Mucosa of stomach (tissue), 1 donor: Measurements from ENCODE around the gene HIGD2B.
A peak's percentile ranks its signal among the peaks of the same experiment; 100 is the strongest.
"Not testable (repeated sequence)": the region's sequence is repeated elsewhere in the genome, so short reads cannot be mapped to it uniquely, and the experiment has no call there.

ENCODE experiments used
- H3K27me3 ChIP-seq: one replicate; pipeline ENCODE4 v1.7.0; 2013; ENCODE audit warnings: mild to moderate bottlenecking, low read length; ENCODE audit not compliant: control insufficient read depth, insufficient read depth
- H3K36me3 ChIP-seq: one replicate; pipeline ENCODE4 v1.7.0; 2013; ENCODE audit warnings: low read length; ENCODE audit not compliant: control insufficient read depth, insufficient read depth
- H3K4me1 ChIP-seq: one replicate; pipeline ENCODE4 v1.7.0; 2013; ENCODE audit warnings: mild to moderate bottlenecking, low read length; ENCODE audit not compliant: control insufficient read depth, insufficient read depth
- H3K4me3 ChIP-seq: one replicate; pipeline ENCODE4 v1.7.0; 2013; ENCODE audit warnings: low read length
- H3K9ac ChIP-seq: one replicate; pipeline ENCODE4 v1.7.0; 2013; ENCODE audit warnings: mild to moderate bottlenecking, low read length, moderate library complexity
- H3K9me3 ChIP-seq: one replicate; pipeline ENCODE4 v1.7.0; 2013; ENCODE audit warnings: mild to moderate bottlenecking, low read length, moderate library complexity; ENCODE audit not compliant: control insufficient read depth
- donor health status: Pancreatic carcinoma.

The HIGD2B gene, protein sequence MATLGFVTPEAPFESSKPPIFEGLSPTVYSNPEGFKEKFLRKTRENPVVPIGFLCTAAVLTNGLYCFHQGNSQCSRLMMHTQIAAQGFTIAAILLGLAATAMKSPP

DNA sequence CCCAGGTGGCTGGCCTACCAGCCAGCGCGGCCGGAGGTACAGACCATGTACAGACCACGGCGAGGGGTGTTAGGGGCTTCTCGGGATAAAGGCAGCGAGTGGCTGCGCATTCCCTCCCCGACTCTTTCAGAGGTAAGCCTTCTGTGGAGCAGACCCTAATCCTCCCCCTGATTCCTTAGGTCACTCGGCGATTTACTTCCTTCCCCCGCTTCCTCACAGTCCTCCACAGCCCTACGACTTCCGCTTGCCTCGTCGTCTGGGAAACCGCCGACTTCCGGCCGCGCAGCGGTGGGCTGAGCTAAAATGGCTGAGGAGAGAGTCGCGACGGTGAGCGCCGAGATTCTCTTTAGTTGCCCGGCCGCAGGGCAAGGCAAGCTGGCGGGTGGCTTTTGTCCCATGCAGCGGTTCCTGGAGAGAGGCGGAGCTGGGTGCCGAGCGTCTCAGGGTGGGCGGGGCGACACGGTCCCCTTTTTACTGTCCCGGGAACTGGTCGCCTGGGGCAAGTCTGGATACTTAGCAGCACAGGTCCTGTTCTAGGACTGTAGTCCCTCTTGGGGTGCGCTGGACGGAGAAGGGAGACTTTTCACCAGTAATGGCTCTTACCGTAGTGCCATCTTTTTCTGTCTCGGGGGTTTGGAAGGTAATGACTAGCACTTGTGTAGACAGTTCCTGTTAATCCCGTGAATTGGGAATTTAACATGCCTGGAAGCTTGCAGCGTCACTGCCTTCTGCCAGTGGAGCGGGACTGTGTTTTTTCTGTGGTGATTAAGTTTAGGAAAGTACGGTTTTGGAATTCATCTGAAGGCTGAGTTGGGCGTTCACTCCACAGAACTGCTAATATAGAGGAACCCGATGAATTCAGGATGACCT is at the start of gene HIGD2B, which contains the start of gene BBS4:
HIGD2B (minus strand) TSS at position 258 of the 870 bp plus-strand sequence. CDS start 9,808 bp downstream, outside the sequence.
BBS4 (plus strand) TSS at position 283 of the 870 bp plus-strand sequence; CDS start at position 304, 21 bp downstream.
- Histone ChIP-seq H3K9me3 (no peaks in the 10 kb centered on the region), H3K4me1 (peaks cover 4% of the 10 kb centered on the region), H3K4me3 (peak within 1 kb of the TSS; percentile 94), H3K27me3 (no peaks in the 10 kb centered on the region), H3K9ac (peak within 1 kb of the TSS; percentile 92), H3K36me3 (no peaks in the 10 kb centered on the region)

DNA sequence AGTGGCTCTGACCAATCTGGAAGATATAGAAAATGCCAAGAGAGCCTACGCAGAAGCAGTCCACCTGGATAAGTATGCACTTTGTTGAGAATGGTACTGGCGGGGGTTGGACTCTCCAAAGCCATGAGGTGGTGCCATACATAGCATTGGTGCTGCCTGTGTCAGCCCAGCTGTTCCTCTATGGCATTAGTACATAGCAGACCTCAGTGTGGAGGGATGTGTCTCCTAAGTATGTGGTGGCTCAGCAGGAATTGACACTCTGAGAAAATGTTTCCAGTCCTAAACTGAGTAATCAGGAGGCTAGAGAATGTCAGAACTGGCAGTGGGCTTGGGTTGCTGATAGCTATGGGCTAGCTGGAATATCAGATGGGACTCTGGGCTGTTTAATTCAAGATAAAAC is 49.1 kb upstream of the HIGD2B start:
- Histone ChIP-seq H3K36me3 (peaks cover 6% of the 10 kb centered on the region), H3K4me3 (no peak overlapping the region), H3K4me1 (peaks cover 12% of the 10 kb centered on the region), H3K27me3 (no peaks in the 10 kb centered on the region), H3K9ac (no peak overlapping the region), H3K9me3 (no peaks in the 10 kb centered on the region)

DNA sequence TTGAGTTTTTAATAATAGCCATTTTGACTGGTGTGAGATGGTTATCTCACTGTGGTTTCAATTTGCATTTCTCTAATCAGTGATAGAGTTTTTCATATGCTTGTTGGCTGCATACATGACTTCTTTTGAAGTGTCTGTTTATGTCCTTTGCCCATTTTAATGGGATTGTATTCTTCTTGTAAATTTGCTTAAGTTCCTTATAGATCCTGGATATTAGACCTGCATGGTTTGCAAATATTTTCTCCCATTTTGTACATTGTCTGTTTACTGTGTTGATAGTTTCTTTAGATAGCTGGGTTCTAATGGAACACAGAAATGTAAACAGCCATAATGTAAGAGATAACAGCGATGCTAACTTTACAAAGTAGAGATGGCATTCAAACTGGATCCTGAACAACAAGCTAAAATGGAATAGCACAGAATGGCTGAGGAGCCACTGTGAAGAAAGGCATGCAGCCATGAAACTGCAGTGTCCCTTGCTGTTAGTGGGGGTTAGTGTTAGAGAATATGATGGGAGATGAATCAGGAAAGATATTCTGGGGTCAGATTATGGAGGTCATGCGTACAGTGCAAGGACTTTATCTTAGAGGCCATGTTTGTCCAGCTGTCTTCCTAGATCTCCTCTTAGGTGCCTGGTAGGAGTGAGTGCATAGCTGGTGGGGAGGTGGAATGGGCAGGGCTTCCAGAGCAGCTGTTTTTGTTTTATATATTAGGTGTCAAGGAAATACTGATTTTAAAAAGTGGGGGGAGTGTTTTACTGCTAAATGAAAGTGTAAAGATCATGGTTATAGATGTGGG is 48.2 kb upstream of the HIGD2B start:
- peaks cover 12% of the 10 kb centered on the region for H3K4me1 ChIP-seq
- peaks cover 6% of the 10 kb centered on the region for H3K36me3 ChIP-seq
- H3K27me3 ChIP-seq = no peaks in the 10 kb centered on the region
- no peaks in the 10 kb centered on the region for H3K9me3 ChIP-seq
- H3K9ac ChIP-seq = no peak overlapping the region
- no peak overlapping the region for H3K4me3 ChIP-seq

DNA sequence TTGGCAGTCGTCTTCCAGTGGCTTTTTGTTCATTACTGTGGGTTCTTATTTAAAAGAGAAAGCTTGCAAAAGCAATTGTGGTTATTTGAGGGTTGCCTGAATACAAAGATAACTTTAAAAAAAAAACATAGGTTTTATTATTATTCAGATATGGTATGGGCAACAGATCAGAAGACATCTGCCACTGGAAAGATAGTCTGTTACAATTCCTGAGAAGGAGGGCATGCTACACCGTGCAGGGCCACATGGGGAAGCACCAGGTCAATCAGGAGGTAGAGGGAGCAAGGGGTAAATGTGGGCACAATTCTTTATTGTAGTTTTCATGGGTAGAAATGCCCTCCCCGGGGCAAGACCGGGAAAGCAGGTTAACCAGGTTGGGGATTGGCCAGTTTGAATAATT is 46.5 kb upstream of the HIGD2B start:
- Histone ChIP-seq H3K36me3 (peaks cover 6% of the 10 kb centered on the region), H3K27me3 (no peaks in the 10 kb centered on the region), H3K4me3 (no peak overlapping the region), H3K9me3 (no peaks in the 10 kb centered on the region), H3K9ac (no peak overlapping the region), H3K4me1 (peaks cover 11% of the 10 kb centered on the region)

DNA sequence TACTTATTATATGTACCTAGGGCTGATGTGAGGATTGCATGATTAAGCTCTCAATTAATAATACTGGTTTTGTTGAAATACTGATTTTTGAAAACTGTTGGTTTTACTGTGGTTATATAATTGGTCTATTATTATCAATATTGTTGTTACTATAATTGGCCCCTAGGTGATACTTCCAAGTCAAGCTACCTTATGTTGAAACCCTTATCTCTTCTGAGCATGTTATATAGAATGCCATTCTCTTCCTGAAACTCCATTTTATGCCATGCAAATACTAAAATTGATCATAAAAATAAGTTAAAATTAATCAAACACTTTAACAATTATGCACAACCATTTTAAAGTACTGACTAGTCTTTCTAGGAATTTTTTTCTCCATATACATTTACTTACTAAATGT is 46.1 kb upstream of the HIGD2B start:
- Histone ChIP-seq H3K9me3 (no peaks in the 10 kb centered on the region), H3K27me3 (no peaks in the 10 kb centered on the region), H3K4me3 (no peak overlapping the region), H3K36me3 (peaks cover 6% of the 10 kb centered on the region), H3K9ac (no peak overlapping the region), H3K4me1 (peaks cover 7% of the 10 kb centered on the region)

DNA sequence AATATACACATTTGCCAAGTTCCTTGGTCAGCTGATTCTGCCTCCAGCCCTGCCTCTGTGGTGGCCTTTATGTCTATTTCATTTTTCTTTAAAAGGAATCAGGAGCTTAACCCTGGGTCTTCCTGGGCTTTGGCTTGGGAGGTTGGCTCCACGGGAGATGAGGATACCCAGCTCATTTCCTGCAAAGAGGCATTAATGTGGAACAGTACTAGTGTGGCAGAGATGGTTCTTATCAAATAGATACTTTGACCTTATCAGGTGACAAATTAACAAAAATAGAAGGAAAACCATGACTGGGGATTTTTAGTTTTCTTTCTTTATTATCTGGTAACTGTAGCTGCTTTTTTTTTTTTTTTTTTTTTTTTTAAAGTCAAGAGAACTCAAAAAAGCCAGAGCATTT is 42.8 kb upstream of the HIGD2B start:
- Histone ChIP-seq H3K36me3 (no peaks in the 10 kb centered on the region), H3K4me3 (no peak overlapping the region), H3K9me3 (no peaks in the 10 kb centered on the region), H3K27me3 (no peaks in the 10 kb centered on the region), H3K9ac (no peak overlapping the region), H3K4me1 (no peaks in the 10 kb centered on the region)

DNA sequence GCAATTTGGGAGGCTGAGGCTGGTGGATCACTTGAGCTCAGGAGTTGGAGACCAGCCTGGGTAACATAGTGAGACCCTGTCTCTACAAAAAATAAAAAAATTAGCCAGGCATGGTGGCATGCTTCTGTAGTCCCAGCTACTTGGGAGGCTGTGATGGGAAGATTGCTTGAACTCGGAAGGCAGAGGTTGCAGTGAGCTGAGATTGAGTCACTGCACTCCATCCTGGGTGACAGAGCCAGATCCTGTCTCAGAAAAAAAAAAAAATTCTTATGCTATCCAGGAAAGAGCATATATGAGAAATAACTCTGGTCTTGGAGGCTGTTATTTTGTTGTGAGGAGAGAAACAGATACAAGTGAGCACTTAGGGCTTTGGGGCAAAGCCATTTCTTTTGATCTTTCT is 42.3 kb upstream of the HIGD2B start:
- H3K4me1 ChIP-seq, H3K27me3 ChIP-seq, H3K4me3 ChIP-seq, H3K9me3 ChIP-seq, H3K36me3 ChIP-seq, H3K9ac ChIP-seq: not testable (repeated sequence)

DNA sequence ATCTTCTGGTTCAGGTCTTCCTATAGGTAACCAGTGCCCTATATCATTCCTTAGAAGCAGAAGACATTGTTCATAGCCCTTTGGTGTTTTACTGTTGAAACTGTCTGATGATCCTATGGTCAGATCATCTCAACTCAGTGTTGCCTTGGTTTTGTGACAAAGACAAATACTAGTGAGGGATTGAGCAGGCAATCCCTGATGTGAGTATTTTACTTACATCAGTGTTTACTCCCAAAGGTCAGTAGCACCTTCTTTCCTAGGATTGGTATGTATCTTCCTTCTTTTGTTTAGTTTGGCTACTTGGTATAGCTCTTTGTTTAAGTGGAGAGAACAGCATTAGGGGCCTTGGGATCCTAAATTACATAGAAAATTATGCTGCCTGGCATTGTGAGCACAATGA is 41.2 kb upstream of the HIGD2B start:
- Histone ChIP-seq H3K4me3 (no peak overlapping the region), H3K36me3 (no peaks in the 10 kb centered on the region), H3K4me1 (no peaks in the 10 kb centered on the region), H3K9ac (no peak overlapping the region), H3K27me3 (no peaks in the 10 kb centered on the region), H3K9me3 (no peaks in the 10 kb centered on the region)

DNA sequence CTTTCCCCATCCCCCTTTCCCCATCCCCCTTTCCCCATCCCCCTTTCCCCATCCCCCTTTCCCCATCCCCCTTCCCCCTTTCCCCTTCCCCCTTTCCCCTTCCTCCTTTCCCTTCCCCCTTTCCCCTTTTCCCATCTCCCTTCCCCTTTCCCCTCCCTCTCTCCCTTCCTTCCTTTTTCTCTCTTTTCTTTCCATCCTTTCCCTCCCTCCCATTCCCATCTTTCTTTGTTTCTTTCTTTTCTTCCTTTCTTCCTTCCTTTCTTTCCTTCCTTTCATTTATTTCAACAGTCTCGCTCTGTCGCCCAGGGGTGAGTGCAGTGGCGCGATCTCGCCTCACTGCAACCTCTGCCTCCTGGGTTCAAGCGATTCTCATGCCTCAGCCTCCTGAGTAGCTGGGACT is 39.9 kb upstream of the HIGD2B start:
- H3K36me3 ChIP-seq = not testable (repeated sequence)

DNA sequence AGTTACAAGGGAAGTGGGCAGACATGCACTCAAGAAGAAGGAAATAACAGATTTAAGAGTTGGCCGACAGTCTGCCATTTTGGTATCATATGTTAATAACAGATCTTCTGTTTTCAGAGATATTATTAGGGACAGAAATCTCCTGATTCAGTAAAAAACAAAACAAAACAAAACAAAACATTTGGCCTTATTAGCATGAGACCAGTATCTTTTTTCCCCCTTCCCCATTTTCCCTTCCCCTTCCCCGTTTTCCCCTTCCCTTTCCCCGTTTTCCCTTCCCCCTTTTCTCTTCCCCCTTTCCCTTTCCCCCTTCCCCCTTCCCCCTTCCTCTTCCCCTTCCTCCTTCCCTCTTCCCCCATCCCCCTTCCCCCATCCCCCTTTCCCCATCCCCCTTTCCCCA is 39.5 kb upstream of the HIGD2B start:
- no peak overlapping the region for H3K4me3 ChIP-seq
- no peaks in the 10 kb centered on the region for H3K27me3 ChIP-seq
- no peaks in the 10 kb centered on the region for H3K36me3 ChIP-seq
- no peaks in the 10 kb centered on the region for H3K4me1 ChIP-seq
- H3K9ac ChIP-seq = no peak overlapping the region
- H3K9me3 ChIP-seq = no peaks in the 10 kb centered on the region

More for the DNA sequence above, 39.9 kb upstream of the HIGD2B start:
- not testable (repeated sequence) for H3K4me1 ChIP-seq, H3K9ac ChIP-seq, H3K27me3 ChIP-seq, H3K9me3 ChIP-seq, H3K4me3 ChIP-seq

DNA sequence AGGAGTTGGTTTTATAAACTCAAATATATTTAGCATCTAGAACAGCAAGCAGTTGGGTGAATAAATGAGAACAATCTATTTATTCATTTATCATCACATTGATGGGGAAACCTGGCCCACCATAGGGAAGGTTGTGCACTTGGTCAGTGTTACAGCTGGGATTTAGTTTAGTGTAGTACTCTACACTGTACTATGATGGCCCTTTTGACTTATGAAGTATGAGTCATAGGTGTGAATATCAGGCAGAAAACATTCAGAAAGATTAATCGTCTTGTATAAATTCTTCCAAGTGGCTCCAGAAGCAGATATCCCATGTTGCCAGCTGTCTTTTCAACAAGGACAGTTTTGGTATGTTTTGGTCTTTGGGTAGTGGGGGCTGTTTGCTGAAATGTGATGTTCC is 38.0 kb upstream of the HIGD2B start:
- Histone ChIP-seq H3K27me3 (no peaks in the 10 kb centered on the region), H3K4me3 (no peak overlapping the region), H3K9ac (no peak overlapping the region), H3K4me1 (no peaks in the 10 kb centered on the region), H3K36me3 (no peaks in the 10 kb centered on the region), H3K9me3 (no peaks in the 10 kb centered on the region)

DNA sequence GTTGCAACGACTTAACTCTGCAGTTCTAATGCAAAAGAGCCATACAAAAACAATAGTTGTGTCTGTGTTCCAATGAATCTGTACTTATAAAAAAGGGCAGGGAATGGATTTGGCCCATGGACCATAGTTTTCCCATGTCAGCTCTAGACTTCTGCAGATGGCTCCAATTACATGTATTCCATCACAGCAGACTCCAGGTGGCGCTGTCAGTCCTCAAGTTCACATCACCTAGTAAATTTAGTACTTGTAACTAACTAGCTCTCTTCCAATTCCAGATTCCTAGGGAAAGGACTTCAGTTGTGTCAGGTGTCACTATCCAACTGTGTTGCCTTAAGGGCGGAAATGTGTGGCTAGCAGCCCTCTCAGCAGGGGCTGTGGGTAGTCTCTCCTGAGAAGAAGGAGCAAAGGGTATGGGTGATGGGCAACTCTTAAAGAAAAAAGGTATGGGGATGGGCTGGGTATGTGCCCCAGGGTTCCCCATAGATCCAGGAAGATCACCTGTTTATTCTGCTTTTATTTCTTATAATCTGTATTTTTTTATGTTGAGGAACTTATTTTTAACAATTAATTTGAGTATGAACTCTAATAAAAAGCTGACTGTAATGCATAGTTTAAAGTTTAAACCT is 36.2 kb upstream of the HIGD2B start:
- Histone ChIP-seq H3K9me3 (no peaks in the 10 kb centered on the region), H3K27me3 (no peaks in the 10 kb centered on the region), H3K4me3 (no peak overlapping the region), H3K36me3 (no peaks in the 10 kb centered on the region), H3K9ac (no peak overlapping the region), H3K4me1 (no peaks in the 10 kb centered on the region)
